HG03175 (cell line): ENCODE data around the gene CACNA1D.

Experiments used
- ATAC-seq: cut with Tn5 transposase; IDR thresholded peaks from one replicate; pipeline ENCODE4 v1.9.1; 2021; ENCODE audit warnings: mild to moderate bottlenecking, moderate library complexity; ENCODE audit not compliant: unreplicated experiment

Gene CACNA1D

GRCh38 chr3:53817809-53818208 lies 323.4 kb downstream of the CACNA1D start:
- no peak for ATAC-seq

GRCh38 chr3:53818221-53819162 lies 324.1 kb downstream of the CACNA1D start:
- no peak for ATAC-seq

- no peak for ATAC-seq
Observed at GRCh38 chr3:53819163-53819868, 324.9 kb downstream of the CACNA1D start.

- no peak for ATAC-seq
Observed at GRCh38 chr3:53820084-53820483, 325.7 kb downstream of the CACNA1D start.

GRCh38 chr3:53820756-53821580 lies 326.6 kb downstream of the CACNA1D start:
- no peak for ATAC-seq

- ATAC-seq, result peak; percentile 45
Observed at GRCh38 chr3:53821631-53822121, 327.3 kb downstream of the CACNA1D start.

GRCh38 chr3:53822331-53822741 lies 327.9 kb downstream of the CACNA1D start:
- no peak for ATAC-seq

- ATAC-seq, result no peak
Observed at GRCh38 chr3:53823026-53823955, 328.9 kb downstream of the CACNA1D start.

- no peak for ATAC-seq
Observed at GRCh38 chr3:53823956-53824657, 329.7 kb downstream of the CACNA1D start.

GRCh38 chr3:53824795-53825194 lies 330.4 kb downstream of the CACNA1D start:
- ATAC-seq, result no peak

- ATAC-seq, result no peak
Observed at GRCh38 chr3:53826048-53826447, 331.6 kb downstream of the CACNA1D start.

- no peak for ATAC-seq
Observed at GRCh38 chr3:53828581-53828980, 334.2 kb downstream of the CACNA1D start.

GRCh38 chr3:53829605-53830004 lies 335.2 kb downstream of the CACNA1D start:
- no peak for ATAC-seq

- no peak for ATAC-seq
Observed at GRCh38 chr3:53830944-53831343, 336.5 kb downstream of the CACNA1D start.

GRCh38 chr3:53833053-53833645 lies 338.7 kb downstream of the CACNA1D start:
- ATAC-seq, result no peak

GRCh38 chr3:53833700-53834099 lies 339.3 kb downstream of the CACNA1D start:
- no peak for ATAC-seq

GRCh38 chr3:53834429-53835095 lies 340.2 kb downstream of the CACNA1D start:
- ATAC-seq, result no peak

- ATAC-seq, result no peak
Observed at GRCh38 chr3:53835257-53835656, 340.8 kb downstream of the CACNA1D start.
